Measurements from ENCODE around the gene KRTAP10-6.
"Not testable (repeated sequence)": the region's sequence is repeated elsewhere in the genome, so short reads cannot be mapped to it uniquely, and the experiment has no call there.

KRTAP10-6 gene

GRCh38 chr21:44578371-44579055 is 13.8 kb downstream of the KRTAP10-6 start:
- DNase-seq (ENCODE audit: low spot score), result no peak

- DNase-seq (ENCODE audit: low spot score), result no peak
These were observed 16.3 kb downstream of the KRTAP10-6 start for GRCh38 chr21:44576025-44576420.

GRCh38 chr21:44575307-44576024 is 16.8 kb downstream of the KRTAP10-6 start:
- no peak for DNase-seq (ENCODE audit: low spot score)

GRCh38 chr21:44574457-44575306 is 17.6 kb downstream of the KRTAP10-6 start:
- no peak for DNase-seq (ENCODE audit: low spot score)

- DNase-seq (ENCODE audit: low spot score), result not testable (repeated sequence)
These were observed 18.5 kb downstream of the KRTAP10-6 start, which contains the start of gene KRTAP10-4 for GRCh38 chr21:44573630-44574456. Gene KRTAP10-4, plus strand, starts transcription at chr21:44573729. Its CDS starts 30 bp downstream, at chr21:44573759.

- DNase-seq (ENCODE audit: low spot score), result no peak
These were observed 19.2 kb downstream of the KRTAP10-6 start for GRCh38 chr21:44572959-44573583.

- no peak for DNase-seq (ENCODE audit: low spot score)
These were observed 20.2 kb downstream of the KRTAP10-6 start for GRCh38 chr21:44571844-44572782.

- DNase-seq (ENCODE audit: low spot score), result no peak
These were observed 21.0 kb downstream of the KRTAP10-6 start for GRCh38 chr21:44571296-44571695.

GRCh38 chr21:44569861-44570517 is 22.3 kb downstream of the KRTAP10-6 start:
- DNase-seq (ENCODE audit: low spot score), result no peak

- DNase-seq (ENCODE audit: low spot score), result no peak
These were observed 23.4 kb downstream of the KRTAP10-6 start for GRCh38 chr21:44568667-44569556.

GRCh38 chr21:44568261-44568660 is 24.0 kb downstream of the KRTAP10-6 start:
- DNase-seq (ENCODE audit: low spot score), result no peak

- no peak for DNase-seq (ENCODE audit: low spot score)
These were observed 24.7 kb downstream of the KRTAP10-6 start for GRCh38 chr21:44567481-44568171.

GRCh38 chr21:44566403-44566802 is 25.9 kb downstream of the KRTAP10-6 start:
- DNase-seq (ENCODE audit: low spot score), result no peak

- DNase-seq (ENCODE audit: low spot score), result no peak
These were observed 27.3 kb downstream of the KRTAP10-6 start for GRCh38 chr21:44564886-44565598.

- DNase-seq (ENCODE audit: low spot score), result no peak
These were observed 28.2 kb downstream of the KRTAP10-6 start for GRCh38 chr21:44564099-44564498.

GRCh38 chr21:44558695-44559094 is 33.6 kb downstream of the KRTAP10-6 start, which contains the start of gene KRTAP10-3:
Gene KRTAP10-3, minus strand, starts transcription at chr21:44558795. Its CDS starts 80 bp downstream, at chr21:44558715.
- DNase-seq (ENCODE audit: low spot score), result no peak

GRCh38 chr21:44558329-44558675 is 34.0 kb downstream of the KRTAP10-6 start:
- not testable (repeated sequence) for DNase-seq (ENCODE audit: low spot score)
